Brain microvascular endothelial cell (primary cell): ENCODE measurements around the gene APMAP.

Experiments
- DNase-seq: peaks from one replicate; pipeline ENCODE4 v3.0.0-alpha.2; 2020
- H3K27ac ChIP-seq: fragments of 250-450 bp; sonication (Bioruptor Pico); 2 replicates; pipeline ENCODE4 v1.5.1; 2020; ENCODE audit warnings: mild to moderate bottlenecking, moderate library complexity
- H3K27me3 ChIP-seq: fragments of 250-450 bp; sonication (Bioruptor Pico); replicated peaks from 2 replicates; pipeline ENCODE4 v1.5.1; 2020; ENCODE audit warnings: mild to moderate bottlenecking
- H3K36me3 ChIP-seq: fragments of 250-450 bp; sonication (Bioruptor Pico); replicated peaks from 2 replicates; pipeline ENCODE4 v1.5.1; 2020; ENCODE audit warnings: mild to moderate bottlenecking
- H3K4me3 ChIP-seq: 2 replicates; pipeline ENCODE4 v1.5.1; 2011; ENCODE audit warnings: low read depth, mild to moderate bottlenecking, control low read depth, low read length, moderate library complexity
- in situ Hi-C: cut with HindIII; loops from 2 replicates; pipeline ENCODE4 v1.10.0; 2017; ENCODE audit warnings: low sequenced_read_pairs, low pct_ligation_motif_present
- TF ChIP-seq, protein P1 (sequence below): IDR thresholded peaks from 2 replicates; pipeline ENCODE4 v1.5.1; 2011; ENCODE audit warnings: low read depth, mild to moderate bottlenecking, moderate library complexity, low read length, control low read depth, inconsistent platforms; ENCODE audit errors: missing control alignments

Gene APMAP

DNA sequence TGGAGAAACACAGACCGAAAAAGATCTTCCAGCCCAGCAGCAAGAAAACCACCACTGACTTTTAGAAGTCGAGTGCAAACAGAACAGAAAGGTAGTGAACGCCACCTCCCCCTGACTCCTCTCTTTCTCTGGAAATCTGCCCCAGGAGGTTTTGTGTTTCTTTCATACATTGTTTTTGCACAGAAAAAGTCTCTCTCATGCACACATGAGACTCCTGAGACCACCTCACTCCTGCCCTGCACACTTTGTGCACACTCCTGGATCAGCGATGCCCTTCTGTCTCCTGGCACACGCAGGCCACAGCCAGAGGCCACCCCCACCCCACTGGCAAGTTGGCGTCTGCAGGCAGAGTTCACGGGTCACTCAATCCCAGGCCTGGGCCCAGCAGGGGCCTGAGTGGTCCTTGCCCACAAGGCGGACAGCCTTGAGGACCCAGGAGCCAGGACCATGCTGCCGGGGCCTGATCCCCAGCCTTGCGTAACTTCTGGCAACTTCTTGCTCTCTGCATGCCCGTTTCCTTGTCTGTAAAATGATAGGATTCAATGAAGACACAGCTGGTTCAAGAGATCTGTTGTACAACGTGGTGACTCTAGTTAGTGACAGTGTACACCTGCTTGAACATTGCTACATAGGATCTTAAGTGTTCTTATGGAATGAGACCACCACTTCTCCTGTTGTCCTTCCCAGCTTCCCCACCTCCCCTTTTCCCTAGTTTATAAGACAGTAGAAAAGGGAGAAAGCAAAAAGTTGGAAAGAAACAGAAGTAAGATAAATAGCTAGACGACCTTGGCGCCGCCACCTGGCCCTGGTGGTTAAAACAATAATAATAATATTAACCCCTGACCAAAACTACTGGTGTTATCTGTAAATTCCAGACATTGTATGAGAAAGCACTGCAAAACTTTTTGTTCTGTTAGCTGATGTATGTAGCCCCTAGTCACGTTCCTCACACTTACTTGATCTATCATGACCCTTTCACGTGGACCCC, 73.7 kb downstream of the APMAP start:
- Histone ChIP-seq H3K36me3 (no peaks in the 10 kb centered on the region), H3K27me3 (no peaks in the 10 kb centered on the region), H3K27ac (no peak overlapping the region), H3K4me3 (no peak overlapping the region)
- TF ChIP-seq, protein P1, sequence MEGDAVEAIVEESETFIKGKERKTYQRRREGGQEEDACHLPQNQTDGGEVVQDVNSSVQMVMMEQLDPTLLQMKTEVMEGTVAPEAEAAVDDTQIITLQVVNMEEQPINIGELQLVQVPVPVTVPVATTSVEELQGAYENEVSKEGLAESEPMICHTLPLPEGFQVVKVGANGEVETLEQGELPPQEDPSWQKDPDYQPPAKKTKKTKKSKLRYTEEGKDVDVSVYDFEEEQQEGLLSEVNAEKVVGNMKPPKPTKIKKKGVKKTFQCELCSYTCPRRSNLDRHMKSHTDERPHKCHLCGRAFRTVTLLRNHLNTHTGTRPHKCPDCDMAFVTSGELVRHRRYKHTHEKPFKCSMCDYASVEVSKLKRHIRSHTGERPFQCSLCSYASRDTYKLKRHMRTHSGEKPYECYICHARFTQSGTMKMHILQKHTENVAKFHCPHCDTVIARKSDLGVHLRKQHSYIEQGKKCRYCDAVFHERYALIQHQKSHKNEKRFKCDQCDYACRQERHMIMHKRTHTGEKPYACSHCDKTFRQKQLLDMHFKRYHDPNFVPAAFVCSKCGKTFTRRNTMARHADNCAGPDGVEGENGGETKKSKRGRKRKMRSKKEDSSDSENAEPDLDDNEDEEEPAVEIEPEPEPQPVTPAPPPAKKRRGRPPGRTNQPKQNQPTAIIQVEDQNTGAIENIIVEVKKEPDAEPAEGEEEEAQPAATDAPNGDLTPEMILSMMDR, result no peak
- DNase-seq, result no peak
- in situ Hi-C loops, result no loop called here

DNA sequence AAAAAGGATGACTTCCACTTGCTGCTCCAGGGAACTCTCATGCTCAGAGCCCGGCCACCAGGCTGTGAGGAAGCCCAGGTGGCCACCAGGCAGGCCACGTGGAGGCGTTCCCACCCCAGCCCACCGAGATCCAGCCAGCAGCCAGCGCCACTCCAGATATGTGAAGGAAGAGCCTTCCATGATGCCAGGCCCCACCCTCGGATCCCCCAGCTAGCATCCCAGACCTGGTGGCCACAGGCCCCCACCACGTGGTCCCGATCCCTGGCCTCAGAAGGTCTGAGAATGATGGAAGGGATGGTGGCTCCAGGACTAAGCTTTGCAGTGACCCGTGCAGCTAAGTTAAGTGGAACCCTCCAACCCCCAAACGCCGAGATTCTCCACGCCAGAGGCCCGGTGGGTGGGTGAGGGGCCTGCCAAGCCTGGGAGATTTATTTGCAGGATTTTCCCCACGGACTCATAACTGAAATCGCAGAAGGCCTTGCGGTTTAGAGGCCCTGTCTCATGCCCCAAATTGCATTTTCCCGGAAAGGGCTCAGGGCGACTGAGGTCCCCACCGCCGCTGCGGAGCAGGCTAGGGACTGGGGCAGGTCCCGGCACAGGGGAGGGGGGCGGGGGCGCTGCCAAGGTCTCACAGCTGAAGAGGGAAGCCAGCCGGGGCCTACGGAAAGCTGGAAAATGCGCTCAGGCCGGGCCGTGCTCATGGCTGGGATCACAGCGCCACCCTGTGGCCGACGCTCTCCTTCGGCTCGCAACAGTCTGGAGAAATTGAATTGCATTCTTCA, 74.6 kb downstream of the APMAP start:
- no peaks in the 10 kb centered on the region for H3K36me3 ChIP-seq
- no peaks in the 10 kb centered on the region for H3K27me3 ChIP-seq
- H3K4me3 ChIP-seq, result no peak overlapping the region
- no peak overlapping the region for H3K27ac ChIP-seq
- TF ChIP-seq, protein P1, result peak; percentile 91
- DNase-seq, result peak; percentile 61
- in situ Hi-C loops, result no loop called here

DNA sequence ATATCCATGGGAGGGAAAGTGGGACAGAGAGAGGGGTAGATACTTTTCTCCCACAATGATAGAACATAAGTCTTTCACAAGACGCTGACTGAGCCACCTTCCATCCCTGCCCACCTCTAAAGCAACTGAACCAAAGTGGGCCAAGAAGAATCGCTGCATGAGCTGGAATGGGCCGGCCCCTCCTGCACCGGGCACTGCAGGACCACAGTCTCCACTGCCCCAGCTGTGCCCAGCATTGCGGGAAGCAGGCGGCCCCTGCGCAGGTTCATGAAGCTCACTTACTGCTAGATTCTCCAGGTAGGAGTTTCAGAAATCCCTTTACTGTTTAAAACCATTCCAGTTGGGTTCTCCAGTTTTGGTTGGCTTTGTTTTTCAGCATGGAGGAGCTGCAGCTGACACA, 75.5 kb downstream of the APMAP start:
- no peak overlapping the region for H3K4me3 ChIP-seq
- no peaks in the 10 kb centered on the region for H3K36me3 ChIP-seq
- TF ChIP-seq, protein P1, result no peak
- no peak for DNase-seq
- no peaks in the 10 kb centered on the region for H3K27me3 ChIP-seq
- in situ Hi-C loops, result no loop called here
- no peak overlapping the region for H3K27ac ChIP-seq

DNA sequence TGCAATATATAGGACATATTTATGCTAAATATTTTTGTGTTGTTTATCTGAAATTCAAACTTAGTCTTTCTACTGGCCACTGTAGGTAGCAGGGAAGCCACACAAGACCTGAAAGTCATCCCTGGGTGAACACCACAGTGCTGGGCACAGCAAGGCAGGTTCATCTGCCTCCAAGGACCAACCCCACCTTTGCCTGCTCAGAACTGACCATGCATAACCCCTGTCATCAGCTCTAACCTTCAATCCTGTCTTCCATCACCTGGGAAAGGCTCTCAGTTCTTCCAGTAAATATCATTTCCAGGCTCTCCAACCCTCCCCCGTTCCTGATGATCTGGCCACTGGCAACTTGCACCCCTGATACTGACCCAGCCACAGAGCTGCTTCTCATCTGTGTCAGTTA, 76.1 kb downstream of the APMAP start:
- DNase-seq, result no peak

DNA sequence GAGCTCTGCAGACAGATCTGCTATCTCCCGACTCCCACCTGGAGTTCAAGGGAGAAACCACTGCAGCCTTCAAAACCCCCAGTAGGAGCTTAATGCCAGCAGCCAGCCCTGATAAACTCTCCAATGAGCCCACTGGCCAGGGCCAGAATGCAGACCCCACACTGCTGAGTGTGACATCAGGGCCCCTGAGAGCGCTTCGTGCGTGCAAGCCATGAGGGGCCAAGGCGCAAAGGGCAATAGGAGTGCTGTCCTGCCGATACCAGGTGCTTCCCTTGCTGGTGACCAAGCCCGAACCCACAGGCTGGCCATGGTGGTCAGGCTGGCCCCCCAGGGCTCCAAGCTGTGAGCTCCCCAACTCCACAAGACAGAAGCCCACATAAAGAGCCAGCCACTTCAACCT, 76.7 kb downstream of the APMAP start:
- Histone ChIP-seq H3K36me3 (no peaks in the 10 kb centered on the region), H3K27ac (no peak overlapping the region), H3K4me3 (no peak overlapping the region), H3K27me3 (no peaks in the 10 kb centered on the region)
- no peak for DNase-seq
- TF ChIP-seq, protein P1, result no peak
- in situ Hi-C loops, result no loop called here

More for the DNA sequence above, 76.1 kb downstream of the APMAP start:
- TF ChIP-seq, protein P1, result no peak
- Histone ChIP-seq H3K36me3 (no peaks in the 10 kb centered on the region), H3K27me3 (no peaks in the 10 kb centered on the region), H3K4me3 (no peak overlapping the region), H3K27ac (no peak overlapping the region)
- in situ Hi-C loops, result no loop called here
